ENCODE results near the gene R3HDM1.

Gene R3HDM1

DNA sequence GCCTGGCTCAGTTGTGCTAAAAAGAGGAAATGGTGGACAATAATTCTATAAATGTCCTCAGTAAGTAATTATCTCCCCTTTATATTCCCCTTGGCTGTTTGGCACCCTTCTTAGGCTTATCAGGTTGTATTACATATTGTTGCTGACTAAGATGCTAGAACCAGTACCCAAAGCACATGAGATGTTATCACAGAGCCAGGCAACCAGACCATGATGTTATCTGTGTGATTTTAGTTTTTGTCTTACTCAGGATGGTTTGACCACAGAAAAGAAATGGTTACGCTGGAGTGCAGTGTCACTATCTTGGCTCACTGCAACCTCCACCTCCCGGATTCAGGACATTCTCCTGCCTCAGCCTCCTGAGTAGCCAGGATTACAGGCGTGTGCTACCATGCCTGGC is 15.2 kb downstream of the R3HDM1 start:
- in situ Hi-C loops (cut with HindIII; ENCODE audit: low pct_unique_long_range_greater_than_20kb, low sequenced_read_pairs): no loop called here

DNA sequence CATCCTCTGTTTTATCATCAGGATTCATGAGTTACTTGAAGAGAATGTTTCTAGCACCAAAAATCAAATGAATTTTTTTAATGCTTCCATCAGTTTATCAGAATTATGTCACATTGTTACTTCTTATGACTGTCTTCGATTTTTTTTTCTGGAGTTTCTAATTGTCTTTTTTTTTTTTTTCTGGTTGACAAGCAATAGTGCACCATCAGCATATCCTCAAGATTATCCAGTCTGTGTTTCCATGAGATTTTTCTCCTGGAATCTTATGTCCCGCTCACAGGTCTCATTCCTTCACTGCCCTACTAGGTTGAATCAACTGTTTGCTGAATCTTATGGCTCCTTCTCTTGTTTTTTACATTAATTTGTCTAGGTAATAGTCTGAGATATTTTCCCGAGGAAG is 16.0 kb downstream of the R3HDM1 start:
- in situ Hi-C loops (cut with HindIII; ENCODE audit: low pct_unique_long_range_greater_than_20kb, low sequenced_read_pairs): no loop called here
- no peak for TF ChIP-seq JUND (IDR thresholded peaks at IDR 0.05; ENCODE audit: low read depth)
- no peak for DNase-seq (ENCODE audit: low read depth in 1 of 2, low spot score in 1 of 2)

More for the DNA sequence above, 15.2 kb downstream of the R3HDM1 start:
- no peak for TF ChIP-seq JUND (IDR thresholded peaks at IDR 0.05; ENCODE audit: low read depth)
- DNase-seq (ENCODE audit: low read depth in 1 of 2, low spot score in 1 of 2): no peak

DNA sequence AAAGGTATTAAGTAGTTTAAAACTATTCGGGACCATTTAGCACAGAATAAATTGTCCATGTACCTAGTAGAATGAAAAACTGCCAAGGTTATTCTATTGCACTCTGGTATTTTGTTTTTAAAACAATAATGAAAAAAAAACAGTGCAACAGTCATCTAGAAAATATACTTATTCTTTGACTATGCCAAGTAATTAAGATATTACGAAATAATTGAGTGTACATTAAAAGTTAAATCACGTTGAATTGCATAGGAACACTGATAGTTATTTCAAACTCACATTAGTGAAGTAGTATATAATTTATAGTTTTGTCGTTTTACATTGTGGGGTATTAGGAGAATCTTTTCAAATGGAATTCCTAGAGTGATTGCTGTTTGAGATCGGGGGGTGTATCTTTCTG is 20.1 kb downstream of the R3HDM1 start:
- in situ Hi-C loops (cut with HindIII; ENCODE audit: low pct_unique_long_range_greater_than_20kb, low sequenced_read_pairs): no loop called here
- TF ChIP-seq JUND (IDR thresholded peaks at IDR 0.05; ENCODE audit: low read depth): no peak
- no peak for DNase-seq (ENCODE audit: low read depth in 1 of 2, low spot score in 1 of 2)

DNA sequence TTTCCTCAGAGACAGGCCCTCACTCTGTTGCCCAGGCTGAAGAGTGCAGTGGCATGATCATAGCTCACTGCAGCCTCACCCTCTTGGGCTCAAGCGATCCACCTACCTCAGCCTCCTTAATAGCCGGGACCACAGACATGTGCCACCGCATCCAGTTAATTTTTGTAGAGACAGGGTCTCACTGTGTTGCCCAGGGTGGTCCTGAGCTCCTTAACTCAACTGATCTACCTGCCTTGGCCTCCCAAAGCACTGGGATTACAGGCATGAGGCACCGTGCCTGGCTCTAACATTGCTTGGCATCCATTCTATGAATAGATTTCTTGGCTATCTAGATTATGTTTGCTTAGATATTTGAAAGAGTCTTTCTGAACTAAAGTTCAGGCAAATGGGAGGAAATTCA is 21.6 kb downstream of the R3HDM1 start:
- TF ChIP-seq JUND (IDR thresholded peaks at IDR 0.05; ENCODE audit: low read depth): no peak
- in situ Hi-C loops (cut with HindIII; ENCODE audit: low pct_unique_long_range_greater_than_20kb, low sequenced_read_pairs): no loop called here
- no peak for DNase-seq (ENCODE audit: low read depth in 1 of 2, low spot score in 1 of 2)

DNA sequence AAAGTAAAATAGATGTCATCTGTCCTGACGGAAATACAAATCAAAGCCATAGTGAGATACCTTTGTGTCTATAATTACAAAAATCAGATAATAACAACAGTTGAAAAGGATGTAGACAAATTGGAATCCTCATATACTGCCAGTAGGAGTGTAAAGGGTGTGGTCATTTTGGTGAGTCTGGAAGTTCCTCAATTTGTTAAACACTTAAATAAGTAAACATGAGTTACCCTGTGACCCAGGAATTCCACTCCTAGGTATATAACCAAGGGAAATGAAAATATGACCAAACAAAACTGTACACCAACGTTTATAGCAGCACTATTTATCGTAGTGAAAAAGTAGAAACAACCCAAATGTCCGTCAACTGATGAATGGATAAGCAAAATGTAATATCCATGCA is 24.0 kb downstream of the R3HDM1 start:
- no peak for TF ChIP-seq JUND (IDR thresholded peaks at IDR 0.05; ENCODE audit: low read depth)
- in situ Hi-C loops (cut with HindIII; ENCODE audit: low pct_unique_long_range_greater_than_20kb, low sequenced_read_pairs): no loop called here
- no peak for DNase-seq (ENCODE audit: low read depth in 1 of 2, low spot score in 1 of 2)

DNA sequence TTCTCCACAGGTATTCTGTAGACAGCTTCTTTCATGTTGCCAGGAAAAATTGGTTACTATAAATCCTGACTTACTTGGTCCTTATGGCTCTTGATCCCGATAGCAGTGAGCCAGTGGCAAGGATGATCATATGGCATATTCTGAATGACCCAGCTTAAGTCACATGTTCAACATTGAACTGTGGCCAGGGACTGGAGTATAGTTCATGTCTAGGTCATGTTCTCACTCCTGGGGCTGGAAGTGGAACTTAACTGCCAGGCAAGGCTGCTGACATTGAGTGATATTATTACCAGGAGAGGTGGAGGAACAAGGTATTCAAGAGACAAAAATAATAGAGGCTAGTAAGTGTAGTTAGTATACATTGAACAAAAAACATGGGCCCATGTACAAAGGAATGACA is 26.2 kb downstream of the R3HDM1 start:
- TF ChIP-seq JUND (IDR thresholded peaks at IDR 0.05; ENCODE audit: low read depth): no peak
- in situ Hi-C loops (cut with HindIII; ENCODE audit: low pct_unique_long_range_greater_than_20kb, low sequenced_read_pairs): no loop called here
- DNase-seq (ENCODE audit: low read depth in 1 of 2, low spot score in 1 of 2): no peak

DNA sequence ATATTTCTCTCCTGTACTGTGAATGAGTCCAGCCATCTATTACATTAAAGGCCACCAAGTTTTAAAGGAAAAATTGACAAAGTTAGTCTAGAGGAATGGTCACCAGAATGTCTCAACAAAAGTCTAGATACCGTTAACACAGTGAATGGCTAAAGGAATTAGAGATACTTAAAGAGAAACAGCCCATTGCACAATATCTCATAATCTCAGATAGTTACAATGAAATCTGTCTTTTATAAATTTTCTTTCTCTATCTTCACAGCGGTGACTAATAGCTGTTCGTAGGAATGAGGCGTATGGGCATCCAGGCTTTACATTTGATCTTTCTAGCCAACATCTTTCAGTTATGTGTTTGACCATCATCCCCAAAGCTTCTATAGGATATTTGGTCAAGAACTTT is 30.6 kb downstream of the R3HDM1 start:
- no peak for TF ChIP-seq JUND (IDR thresholded peaks at IDR 0.05; ENCODE audit: low read depth)
- in situ Hi-C loops (cut with HindIII; ENCODE audit: low pct_unique_long_range_greater_than_20kb, low sequenced_read_pairs): no loop called here
- no peak for DNase-seq (ENCODE audit: low read depth in 1 of 2, low spot score in 1 of 2)

DNA sequence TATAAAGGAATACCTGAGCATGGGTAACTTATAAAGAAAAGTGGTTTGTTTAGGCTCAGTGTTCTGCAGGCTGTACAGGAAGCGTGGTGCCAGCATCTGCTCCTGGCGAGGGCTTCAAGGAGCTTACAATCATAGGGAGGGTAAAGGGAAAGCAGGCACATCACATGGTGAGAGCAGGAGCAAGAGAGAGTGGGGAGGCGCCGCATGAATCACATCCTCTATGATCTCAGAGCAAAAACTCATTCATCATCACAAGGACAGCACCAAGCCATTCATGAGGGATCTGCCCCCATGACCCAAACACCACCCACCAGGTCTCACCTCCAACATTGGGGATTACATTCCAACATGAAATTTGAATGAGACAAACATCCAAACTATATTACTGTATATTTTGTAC is 32.5 kb downstream of the R3HDM1 start:
- in situ Hi-C loops (cut with HindIII; ENCODE audit: low pct_unique_long_range_greater_than_20kb, low sequenced_read_pairs): no loop called here
- DNase-seq (ENCODE audit: low read depth in 1 of 2, low spot score in 1 of 2): no peak
- TF ChIP-seq JUND (IDR thresholded peaks at IDR 0.05; ENCODE audit: low read depth): no peak

DNA sequence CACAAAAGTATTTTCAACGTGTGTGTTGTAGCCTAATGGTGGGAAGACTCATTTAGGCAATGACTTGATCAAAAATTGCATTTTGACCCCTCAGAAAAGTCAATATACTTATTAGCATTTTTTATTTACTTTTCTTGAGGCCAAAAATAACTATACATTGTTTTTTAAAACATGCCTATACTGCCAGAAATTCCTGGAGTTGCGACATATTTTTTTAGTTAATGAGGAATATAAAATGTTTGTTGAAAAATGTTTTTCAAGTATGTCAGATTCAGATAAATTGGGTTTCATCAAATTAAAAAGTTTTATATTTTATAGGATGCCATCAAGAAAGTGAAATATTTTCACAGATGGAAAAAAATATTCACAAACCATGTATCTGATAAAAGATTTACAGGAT is 39.6 kb downstream of the R3HDM1 start:
- DNase-seq (ENCODE audit: low read depth in 1 of 2, low spot score in 1 of 2): no peak
- in situ Hi-C loops (cut with HindIII; ENCODE audit: low pct_unique_long_range_greater_than_20kb, low sequenced_read_pairs): no loop called here
- TF ChIP-seq JUND (IDR thresholded peaks at IDR 0.05; ENCODE audit: low read depth): no peak

DNA sequence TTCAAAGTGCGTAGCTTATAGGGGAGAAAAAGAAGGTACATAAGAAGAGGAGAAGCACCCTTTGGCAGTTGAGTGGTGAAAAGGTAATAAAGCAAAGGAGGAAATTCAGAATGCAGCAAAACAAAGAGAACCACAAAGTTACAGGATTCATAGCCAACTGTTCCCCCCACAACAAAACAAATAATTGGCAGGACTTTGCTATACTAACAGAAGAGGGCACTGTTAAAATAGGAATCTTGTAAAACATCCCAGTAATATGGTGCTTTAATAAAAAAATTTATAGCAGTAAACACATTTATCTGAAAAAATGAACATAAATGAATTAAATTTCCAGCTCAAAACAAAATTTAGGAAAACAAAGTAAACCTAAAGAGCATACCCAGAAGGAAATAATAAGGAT is 42.3 kb downstream of the R3HDM1 start:
- TF ChIP-seq JUND (IDR thresholded peaks at IDR 0.05; ENCODE audit: low read depth): no peak
- in situ Hi-C loops (cut with HindIII; ENCODE audit: low pct_unique_long_range_greater_than_20kb, low sequenced_read_pairs): no loop called here
- no peak for DNase-seq (ENCODE audit: low read depth in 1 of 2, low spot score in 1 of 2)

DNA sequence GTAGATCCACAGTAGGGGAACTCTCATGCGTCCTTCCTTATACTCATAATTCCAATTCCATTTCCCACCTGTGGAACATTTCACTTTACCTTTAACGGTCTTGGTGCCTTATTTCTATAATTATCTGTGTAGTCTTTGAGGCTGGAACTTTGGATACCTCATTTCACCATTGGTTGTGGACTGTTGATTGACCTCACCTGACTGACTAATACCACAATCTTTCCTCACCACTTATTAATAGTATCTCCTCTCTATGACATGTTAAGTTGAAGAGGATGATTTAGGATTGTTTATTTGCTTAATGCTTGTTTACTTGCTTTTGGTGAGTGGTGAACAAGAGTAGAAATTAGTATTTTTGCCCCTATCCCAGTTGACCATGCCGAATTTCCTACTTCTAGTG is 50.0 kb downstream of the R3HDM1 start:
- TF ChIP-seq JUND (IDR thresholded peaks at IDR 0.05; ENCODE audit: low read depth): no peak
- DNase-seq (ENCODE audit: low read depth in 1 of 2, low spot score in 1 of 2): no peak
- in situ Hi-C loops (cut with HindIII; ENCODE audit: low pct_unique_long_range_greater_than_20kb, low sequenced_read_pairs): no loop called here

DNA sequence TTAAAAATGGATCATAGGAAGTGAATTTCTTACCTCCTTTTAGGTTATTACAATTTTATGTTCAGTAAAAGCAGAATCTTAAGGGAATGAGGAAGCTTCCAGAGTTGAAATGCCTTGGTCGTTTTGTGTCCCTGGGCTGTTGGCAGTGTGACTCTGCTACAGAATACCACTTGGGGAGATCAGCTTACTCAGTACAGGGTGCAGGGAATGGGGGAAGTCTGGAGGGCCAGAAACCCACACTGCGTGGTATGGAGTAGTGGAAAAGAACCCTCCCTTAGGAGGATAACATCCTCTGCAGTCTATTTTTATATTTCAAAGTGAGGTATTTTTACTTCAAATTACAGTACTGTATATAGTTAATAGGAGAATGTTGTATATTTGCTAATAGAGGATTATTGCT is 51.1 kb downstream of the R3HDM1 start:
- no peak for TF ChIP-seq JUND (IDR thresholded peaks at IDR 0.05; ENCODE audit: low read depth)
- in situ Hi-C loops (cut with HindIII; ENCODE audit: low pct_unique_long_range_greater_than_20kb, low sequenced_read_pairs): no loop called here
- no peak for DNase-seq (ENCODE audit: low read depth in 1 of 2, low spot score in 1 of 2)

DNA sequence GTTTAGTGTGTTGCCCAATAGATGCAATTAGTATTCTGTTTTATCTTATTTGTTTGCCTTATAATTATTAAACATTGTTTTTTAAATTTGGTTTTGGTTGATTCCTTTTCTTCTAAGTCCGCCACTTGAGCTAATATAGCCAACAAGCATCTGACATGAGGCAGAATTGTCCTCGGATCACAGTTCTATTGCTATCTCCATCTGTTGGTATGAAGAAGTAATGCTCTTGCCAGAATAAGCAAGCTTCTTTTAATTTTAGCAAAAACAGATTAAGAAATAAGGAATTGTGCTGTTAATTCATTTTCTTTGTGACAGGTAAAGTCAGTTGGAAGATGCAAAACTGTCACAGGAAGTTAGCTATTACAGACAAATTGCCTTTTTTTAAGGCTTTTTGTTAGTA is 54.3 kb downstream of the R3HDM1 start:
- no peak for TF ChIP-seq JUND (IDR thresholded peaks at IDR 0.05; ENCODE audit: low read depth)
- peak in 1 of 2 experiments; percentile 3 for DNase-seq (ENCODE audit: low read depth in 1 of 2, low spot score in 1 of 2)
- in situ Hi-C loops (cut with HindIII; ENCODE audit: low pct_unique_long_range_greater_than_20kb, low sequenced_read_pairs): no loop called here

DNA sequence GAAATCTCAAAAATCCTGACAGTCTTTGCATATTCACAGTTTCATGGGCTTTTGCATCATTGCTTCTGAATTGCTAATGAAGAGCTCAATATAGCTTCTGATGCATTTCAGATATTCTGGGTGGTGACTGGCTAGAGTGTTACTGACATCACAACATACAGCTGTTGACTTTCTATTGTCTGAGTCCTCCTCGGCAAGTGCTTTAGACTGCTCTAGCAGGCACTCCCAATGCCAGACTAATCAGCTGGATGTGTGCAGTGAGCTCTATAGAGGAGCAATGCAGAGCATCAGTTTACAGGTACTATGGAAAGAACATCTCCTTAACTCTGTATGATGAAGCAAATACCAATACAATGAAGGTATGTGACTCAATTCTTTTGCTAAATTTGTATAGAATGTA is 54.9 kb downstream of the R3HDM1 start:
- TF ChIP-seq JUND (IDR thresholded peaks at IDR 0.05; ENCODE audit: low read depth): no peak
- no peak for DNase-seq (ENCODE audit: low read depth in 1 of 2, low spot score in 1 of 2)
- in situ Hi-C loops (cut with HindIII; ENCODE audit: low pct_unique_long_range_greater_than_20kb, low sequenced_read_pairs): no loop called here

DNA sequence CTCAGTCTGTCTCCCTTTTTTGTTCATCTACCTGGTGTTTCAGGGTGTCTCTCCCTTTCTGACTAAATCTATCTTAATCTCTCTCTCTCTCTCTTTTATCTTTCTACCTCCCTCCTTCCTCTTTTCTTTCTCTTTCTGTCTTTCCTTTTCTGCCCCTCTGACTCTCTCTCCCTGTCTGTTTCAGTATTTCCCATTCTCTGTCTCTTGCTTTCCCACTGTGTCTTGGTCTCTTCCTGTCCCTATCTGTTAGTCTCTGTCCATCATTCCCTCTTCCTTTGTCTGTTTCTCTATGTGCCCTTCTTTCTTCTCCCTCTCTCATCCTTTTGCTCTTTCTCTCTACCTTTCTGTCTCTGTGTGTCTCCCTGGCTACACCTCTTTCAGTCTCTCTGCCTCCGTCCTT is 56.7 kb downstream of the R3HDM1 start:
- in situ Hi-C loops (cut with HindIII; ENCODE audit: low pct_unique_long_range_greater_than_20kb, low sequenced_read_pairs): no loop called here

More for the DNA sequence above, 56.7 kb downstream of the R3HDM1 start:
- no peak for TF ChIP-seq JUND (IDR thresholded peaks at IDR 0.05; ENCODE audit: low read depth)
- DNase-seq (ENCODE audit: low read depth in 1 of 2, low spot score in 1 of 2): no peak
